ENCODE measurements around the gene USP47.

- TF ChIP-seq, protein P1, sequence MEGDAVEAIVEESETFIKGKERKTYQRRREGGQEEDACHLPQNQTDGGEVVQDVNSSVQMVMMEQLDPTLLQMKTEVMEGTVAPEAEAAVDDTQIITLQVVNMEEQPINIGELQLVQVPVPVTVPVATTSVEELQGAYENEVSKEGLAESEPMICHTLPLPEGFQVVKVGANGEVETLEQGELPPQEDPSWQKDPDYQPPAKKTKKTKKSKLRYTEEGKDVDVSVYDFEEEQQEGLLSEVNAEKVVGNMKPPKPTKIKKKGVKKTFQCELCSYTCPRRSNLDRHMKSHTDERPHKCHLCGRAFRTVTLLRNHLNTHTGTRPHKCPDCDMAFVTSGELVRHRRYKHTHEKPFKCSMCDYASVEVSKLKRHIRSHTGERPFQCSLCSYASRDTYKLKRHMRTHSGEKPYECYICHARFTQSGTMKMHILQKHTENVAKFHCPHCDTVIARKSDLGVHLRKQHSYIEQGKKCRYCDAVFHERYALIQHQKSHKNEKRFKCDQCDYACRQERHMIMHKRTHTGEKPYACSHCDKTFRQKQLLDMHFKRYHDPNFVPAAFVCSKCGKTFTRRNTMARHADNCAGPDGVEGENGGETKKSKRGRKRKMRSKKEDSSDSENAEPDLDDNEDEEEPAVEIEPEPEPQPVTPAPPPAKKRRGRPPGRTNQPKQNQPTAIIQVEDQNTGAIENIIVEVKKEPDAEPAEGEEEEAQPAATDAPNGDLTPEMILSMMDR (IDR thresholded peaks at IDR 0.05), result no peak
- no peak for TF ChIP-seq POLR2A (IDR thresholded peaks at IDR 0.05)
Observed at GRCh38 chr11:11843642-11844041, 1.9 kb downstream of the USP47 start.
